ENCODE data around the gene CASP2.

DNA sequence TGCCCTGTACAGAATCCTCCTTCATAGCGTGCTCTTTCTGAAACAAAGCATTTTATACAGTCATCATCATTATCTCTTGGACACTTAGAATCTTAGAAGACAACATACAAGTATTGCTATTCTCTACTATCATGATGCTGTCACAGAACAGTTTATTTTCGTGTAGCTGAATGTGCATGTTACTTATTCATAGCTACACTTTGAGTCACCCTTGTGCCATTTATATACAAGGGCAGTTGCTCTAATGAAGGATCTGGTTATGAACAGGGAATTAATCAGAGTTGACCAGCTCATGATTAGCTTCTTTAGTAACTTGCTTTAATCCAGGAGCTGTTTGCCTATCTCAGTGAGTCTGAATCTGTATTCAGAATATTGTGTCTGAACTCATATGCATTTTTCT is 11.2 kb downstream of the CASP2 start:
- no peak for TF ChIP-seq EP300 (IDR thresholded peaks at IDR 0.05)
- TF ChIP-seq, protein P1, sequence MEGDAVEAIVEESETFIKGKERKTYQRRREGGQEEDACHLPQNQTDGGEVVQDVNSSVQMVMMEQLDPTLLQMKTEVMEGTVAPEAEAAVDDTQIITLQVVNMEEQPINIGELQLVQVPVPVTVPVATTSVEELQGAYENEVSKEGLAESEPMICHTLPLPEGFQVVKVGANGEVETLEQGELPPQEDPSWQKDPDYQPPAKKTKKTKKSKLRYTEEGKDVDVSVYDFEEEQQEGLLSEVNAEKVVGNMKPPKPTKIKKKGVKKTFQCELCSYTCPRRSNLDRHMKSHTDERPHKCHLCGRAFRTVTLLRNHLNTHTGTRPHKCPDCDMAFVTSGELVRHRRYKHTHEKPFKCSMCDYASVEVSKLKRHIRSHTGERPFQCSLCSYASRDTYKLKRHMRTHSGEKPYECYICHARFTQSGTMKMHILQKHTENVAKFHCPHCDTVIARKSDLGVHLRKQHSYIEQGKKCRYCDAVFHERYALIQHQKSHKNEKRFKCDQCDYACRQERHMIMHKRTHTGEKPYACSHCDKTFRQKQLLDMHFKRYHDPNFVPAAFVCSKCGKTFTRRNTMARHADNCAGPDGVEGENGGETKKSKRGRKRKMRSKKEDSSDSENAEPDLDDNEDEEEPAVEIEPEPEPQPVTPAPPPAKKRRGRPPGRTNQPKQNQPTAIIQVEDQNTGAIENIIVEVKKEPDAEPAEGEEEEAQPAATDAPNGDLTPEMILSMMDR (IDR thresholded peaks at IDR 0.05) = no peak
- TF ChIP-seq POLR2A (IDR thresholded peaks at IDR 0.05) = no peak

All from tibial nerve (tissue), 4 donors.